Coronary artery (tissue), 2 donors: ENCODE data around the gene SLC6A1.

ENCODE experiments used
- DNase-seq: peaks from one replicate; pipeline ENCODE4 v3.0.0-alpha.2; 2017; ENCODE audit warnings: low spot score
- H3K27ac ChIP-seq, 2 donors: fragments of 200-600 bp; sonication (generic); one replicate each; pipeline ENCODE4 v1.5.1; 2016 to 2019
- H3K4me3 ChIP-seq: fragments of 200-600 bp; sonication (generic); 2 replicates; pipeline ENCODE4 v1.5.1; 2016; ENCODE audit warnings: mild to moderate bottlenecking, moderate library complexity
- TF ChIP-seq, protein P1 (sequence below): fragments of 200-600 bp; sonication (generic); IDR thresholded peaks from one replicate; pipeline ENCODE4 v1.5.1; 2019; ENCODE audit warnings: antibody characterized with exemption

The SLC6A1 gene

DNA sequence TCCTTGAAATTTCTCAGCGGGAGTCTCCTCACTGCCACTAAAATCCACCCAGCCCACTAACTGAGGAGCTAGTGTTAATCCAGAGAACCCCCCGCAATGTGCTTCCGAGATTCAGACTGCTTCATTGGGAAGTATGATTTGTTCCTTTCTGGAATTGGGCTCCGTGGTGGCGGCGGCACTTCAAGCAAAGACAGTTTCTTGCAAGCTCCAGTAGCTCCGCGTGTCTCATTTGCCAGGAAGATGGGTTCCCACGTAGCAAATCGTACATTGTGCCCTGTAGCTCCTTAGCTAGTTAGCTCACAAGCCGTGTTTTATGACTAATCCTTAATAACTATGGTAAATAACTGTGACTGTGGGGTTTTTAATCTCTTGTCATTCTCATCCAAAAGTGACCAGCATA is 45.4 kb downstream of the SLC6A1 start:
- TF ChIP-seq, protein P1, sequence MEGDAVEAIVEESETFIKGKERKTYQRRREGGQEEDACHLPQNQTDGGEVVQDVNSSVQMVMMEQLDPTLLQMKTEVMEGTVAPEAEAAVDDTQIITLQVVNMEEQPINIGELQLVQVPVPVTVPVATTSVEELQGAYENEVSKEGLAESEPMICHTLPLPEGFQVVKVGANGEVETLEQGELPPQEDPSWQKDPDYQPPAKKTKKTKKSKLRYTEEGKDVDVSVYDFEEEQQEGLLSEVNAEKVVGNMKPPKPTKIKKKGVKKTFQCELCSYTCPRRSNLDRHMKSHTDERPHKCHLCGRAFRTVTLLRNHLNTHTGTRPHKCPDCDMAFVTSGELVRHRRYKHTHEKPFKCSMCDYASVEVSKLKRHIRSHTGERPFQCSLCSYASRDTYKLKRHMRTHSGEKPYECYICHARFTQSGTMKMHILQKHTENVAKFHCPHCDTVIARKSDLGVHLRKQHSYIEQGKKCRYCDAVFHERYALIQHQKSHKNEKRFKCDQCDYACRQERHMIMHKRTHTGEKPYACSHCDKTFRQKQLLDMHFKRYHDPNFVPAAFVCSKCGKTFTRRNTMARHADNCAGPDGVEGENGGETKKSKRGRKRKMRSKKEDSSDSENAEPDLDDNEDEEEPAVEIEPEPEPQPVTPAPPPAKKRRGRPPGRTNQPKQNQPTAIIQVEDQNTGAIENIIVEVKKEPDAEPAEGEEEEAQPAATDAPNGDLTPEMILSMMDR: no peak
- no peak for DNase-seq
- Histone ChIP-seq H3K4me3 (no peak overlapping the region), H3K27ac (no peak overlapping the region)

DNA sequence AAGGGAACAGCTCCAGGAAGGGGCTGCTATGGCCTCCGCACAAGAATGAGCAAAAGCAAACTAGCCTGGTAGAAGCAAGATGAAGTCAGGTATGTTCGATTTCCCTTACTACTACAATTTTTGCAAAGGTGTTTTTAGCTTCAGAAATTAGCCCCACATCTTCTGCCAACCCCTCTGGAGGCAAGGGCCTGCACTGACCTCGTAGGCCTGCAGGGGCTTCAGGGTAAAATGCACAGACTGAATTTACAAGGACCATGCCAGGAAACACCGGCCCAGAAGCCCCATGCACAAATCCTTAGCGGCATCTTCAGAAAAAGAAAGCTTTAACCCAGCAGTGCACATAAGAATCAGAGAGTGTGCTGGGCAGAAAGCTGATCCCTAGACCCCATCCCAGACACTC is 53.0 kb downstream of the SLC6A1 start:
- H3K4me3 ChIP-seq: no peak overlapping the region
- no peak for DNase-seq
- TF ChIP-seq, protein P1: no peak
- no peak overlapping the region for H3K27ac ChIP-seq

DNA sequence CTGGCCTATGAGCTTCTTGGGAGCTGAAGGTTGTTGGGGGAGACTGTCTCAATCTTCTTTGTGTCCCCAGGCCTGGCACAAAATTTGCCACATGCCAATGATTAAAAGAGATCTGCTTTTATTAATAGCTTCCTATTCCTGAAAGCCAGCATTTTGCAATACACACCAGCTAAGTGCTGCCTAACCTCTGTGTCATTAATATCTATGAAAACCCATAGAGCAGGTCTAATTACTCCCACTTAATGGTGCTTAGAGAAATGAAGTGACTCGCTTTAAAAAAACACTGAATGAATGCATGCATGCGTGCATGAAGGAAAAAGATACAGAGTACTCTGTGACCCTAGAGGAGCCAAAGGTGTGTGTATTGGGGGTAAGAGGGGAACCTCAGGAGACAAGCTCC is 55.0 kb downstream of the SLC6A1 start:
- DNase-seq: no peak
- TF ChIP-seq, protein P1: no peak
- H3K4me3 ChIP-seq: no peak overlapping the region
- no peak overlapping the region for H3K27ac ChIP-seq

DNA sequence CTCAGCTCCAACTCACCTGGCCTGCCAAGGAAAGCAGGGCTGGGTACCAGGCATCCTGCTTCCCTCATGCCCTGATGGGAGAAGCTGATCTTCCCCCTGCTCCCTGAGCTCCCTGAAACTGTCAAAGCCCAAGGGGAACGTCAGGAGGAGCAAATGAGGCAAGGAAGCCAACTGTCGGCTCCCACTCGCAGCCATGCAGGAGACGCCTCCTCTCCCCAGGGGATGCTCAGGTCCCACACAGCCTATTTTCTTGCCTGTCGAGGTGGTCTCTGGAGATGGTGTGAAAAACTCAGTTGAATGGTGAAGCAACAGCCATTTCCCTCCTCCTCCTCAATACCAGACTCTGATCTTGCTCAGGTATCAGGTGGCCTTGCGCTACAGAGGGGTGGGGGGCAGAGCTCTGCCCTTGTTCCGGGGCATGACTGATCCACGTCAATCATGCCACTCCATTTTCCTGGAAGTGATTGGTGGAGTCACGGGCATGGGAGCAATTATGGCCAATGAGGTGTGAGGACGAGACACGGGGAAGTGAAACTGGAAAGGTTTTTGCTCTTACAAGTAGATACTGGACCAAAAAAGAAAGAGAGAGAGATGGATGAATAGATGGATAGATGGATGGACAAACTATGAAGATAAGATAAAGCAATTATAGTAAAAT is 58.2 kb downstream of the SLC6A1 start:
- Histone ChIP-seq H3K4me3 (no peak overlapping the region), H3K27ac (no peak overlapping the region)
- TF ChIP-seq, protein P1: no peak
- no peak for DNase-seq

DNA sequence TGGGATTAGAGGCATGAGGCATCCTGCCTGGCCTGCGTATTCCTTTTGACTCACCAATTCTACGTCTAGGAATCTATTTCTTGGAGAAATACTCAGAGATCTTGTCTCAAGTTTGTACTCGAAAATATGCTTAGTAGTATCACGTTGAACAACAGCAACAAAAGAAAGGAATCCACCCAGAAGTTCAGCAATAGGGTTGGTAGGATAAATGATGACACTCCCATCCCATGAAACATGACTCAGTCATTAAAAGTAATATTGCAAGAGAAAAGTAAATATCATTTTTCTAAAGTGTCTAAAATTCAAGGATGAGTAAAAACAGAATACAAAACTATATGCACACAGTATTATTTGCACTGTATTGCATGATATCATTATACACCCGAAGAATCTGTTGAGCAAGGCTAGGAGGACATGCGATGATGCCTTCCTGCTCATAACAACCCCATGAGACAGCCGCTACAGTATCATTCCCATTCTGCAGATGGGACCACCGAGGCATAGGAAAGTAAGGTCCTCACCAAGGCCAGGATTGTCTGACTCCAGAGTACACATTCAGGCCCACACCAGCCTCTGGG is 61.5 kb downstream of the SLC6A1 start:
- DNase-seq: no peak
- TF ChIP-seq, protein P1: no peak
- H3K4me3 ChIP-seq: no peak overlapping the region
- no peak overlapping the region for H3K27ac ChIP-seq

DNA sequence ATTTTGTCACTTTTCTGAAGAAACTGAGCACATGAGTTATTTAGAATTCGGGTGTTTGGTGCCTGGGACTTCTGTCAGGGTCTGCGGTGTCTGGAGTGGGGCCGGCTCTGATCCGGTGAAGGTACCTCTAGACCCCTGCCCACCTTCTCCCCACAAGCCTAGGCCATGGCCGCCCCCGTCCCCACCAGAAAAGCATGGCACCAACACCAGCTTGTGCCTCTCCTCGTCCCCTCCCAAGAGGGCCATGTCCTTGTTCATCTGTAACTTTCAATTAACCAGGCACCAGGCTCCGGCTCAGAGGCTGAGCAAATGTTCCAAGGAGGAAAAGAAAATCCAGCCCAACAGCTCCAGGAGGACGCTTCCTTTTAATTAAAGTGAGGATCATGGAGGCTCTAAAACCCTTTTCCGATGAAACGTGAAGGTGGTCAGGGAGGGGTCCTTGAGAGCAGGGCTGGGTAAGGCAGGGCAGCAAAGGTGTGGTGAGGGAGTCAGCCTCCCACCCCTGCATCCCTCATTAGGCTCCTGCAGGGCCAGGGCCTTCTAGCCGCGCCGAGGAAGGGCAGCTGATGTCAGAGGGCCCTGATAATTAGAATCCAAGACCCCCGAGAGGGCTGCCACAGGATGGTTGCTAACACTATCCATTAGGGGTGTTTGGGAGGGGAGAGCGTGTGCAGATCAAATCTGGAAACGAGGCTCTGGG is 62.3 kb downstream of the SLC6A1 start:
- no peak for DNase-seq
- no peak overlapping the region for H3K4me3 ChIP-seq
- no peak overlapping the region for H3K27ac ChIP-seq
- TF ChIP-seq, protein P1: no peak

DNA sequence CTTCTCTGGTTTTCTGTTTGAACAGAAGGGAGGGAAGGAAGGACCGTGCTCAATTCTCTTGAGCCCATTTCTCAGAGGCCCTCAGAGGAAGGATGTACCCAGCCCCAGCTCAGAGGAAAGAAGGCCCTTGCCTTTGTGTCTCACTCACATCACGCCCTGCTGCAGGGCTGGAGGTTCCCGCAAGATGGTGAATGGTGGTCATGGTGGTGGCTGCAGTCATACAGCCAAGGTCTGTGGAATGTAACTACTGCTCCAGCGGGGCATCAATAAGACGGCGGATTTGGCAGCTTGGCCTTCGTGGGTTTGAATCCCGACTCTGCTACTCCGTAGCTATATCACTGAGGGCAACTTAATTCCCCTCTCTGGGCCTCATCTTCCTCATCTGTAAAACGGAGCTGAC is 62.9 kb downstream of the SLC6A1 start:
- DNase-seq: no peak
- no peak overlapping the region for H3K27ac ChIP-seq
- no peak overlapping the region for H3K4me3 ChIP-seq
- TF ChIP-seq, protein P1: no peak
